NCI-H1930 (cell line): Measurements from ENCODE around the gene SOX9.
"Not testable (repeated sequence)": the region's sequence is repeated elsewhere in the genome, so short reads cannot be mapped to it uniquely, and the experiment has no call there.

Experiments used
- DNase-seq, 2 experiments: peaks; one replicate each; lab custom pipeline; 2025; lab: John Stamatoyannopoulos, UW

Gene SOX9

DNA sequence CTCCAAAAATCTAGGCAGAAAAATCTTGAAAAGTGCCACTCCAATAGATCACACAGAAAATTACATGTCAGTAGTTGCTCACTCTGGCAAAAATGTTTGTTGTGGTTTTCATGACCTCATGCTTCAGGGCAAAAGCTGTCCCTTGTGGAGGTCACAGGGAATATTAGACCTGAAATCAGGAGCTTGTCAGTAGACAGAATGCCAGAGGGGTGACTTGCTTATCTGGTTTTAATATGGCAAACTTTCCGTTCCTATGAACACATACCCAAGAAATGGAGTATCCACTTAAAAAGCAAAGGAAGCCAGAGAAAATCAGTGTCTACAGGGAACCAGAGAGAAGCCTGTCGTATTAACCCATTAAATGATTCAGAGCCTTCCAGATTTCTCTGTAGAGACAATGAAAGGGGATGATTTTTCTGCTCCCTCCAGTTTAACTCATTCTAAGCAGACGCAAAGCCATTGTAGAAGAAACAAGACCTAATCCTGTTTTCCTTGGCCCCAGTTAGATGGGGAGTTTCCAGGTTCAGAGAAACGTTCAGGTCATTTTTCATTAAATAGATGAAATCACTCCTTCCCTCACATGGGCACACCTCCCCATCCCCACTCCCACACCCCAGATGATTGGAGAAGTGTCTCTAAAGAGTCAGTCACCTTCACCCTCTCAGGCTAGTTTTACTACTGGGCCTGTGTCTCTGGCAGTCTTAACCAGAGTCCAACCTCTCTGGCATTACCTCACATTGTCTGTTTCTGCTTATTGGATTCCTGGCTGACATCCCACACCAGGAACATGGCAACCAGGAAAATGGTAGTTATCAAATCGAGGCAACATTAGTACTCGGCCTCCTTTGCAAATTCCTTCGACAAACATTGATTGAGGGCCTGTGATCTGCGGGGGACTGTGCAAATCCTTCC is 6.0 kb downstream of the SOX9 start:
- no peak for DNase-seq

DNA sequence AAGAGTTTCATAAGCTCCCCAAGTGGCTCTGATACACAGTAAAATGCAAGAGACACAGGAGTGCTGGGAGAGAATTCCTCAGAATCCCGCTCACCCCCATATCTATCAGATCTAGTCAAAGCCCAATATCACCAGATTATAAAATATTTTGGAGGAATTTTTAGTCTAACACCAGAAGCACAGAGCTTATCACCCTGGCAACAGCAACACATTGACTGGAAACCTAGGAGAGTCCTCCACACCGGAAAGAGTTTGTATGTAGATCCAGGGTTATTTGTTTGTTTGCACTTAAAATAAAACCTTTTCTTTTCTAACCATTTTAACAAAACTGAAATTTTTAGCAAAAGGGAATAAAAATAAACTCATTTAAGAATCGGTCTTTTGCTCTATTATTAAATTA is 7.2 kb downstream of the SOX9 start:
- DNase-seq, result no peak

DNA sequence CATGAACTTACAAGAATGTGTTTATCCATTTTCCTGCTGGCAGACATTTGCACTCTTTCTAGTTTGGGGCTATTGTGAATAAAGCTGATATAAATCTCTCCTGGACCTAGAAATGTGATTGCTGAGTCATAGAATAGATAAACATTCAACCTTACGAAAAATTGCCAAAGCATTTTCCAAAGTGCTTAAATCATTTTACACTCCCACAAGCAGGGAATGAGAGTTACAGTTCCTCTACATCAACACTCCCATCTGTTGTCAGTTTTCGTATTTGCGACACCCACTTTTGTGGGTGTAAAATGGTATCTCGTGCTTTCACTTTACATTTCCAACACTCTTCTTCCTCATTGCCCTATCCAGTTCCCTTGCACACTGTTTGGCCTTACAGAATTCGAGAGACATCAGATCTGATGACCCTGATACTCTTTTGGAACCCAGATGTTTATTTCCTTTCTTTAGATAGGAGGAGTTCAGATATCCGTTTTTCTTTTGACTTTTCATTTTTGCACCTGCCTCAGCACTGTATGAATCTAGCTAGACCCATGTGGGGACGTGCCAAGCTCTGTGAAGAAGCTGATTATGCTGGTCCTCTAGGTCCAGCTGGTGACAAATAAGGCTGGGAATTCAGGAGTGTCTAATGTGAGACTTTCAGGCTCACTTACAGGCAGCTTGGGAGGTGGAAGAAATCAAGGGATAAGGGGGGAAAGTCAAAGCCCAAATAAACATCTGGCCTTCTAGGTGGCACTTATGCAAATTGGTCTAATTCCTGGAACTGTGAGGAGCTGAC is 14.0 kb downstream of the SOX9 start:
- no peak for DNase-seq

DNA sequence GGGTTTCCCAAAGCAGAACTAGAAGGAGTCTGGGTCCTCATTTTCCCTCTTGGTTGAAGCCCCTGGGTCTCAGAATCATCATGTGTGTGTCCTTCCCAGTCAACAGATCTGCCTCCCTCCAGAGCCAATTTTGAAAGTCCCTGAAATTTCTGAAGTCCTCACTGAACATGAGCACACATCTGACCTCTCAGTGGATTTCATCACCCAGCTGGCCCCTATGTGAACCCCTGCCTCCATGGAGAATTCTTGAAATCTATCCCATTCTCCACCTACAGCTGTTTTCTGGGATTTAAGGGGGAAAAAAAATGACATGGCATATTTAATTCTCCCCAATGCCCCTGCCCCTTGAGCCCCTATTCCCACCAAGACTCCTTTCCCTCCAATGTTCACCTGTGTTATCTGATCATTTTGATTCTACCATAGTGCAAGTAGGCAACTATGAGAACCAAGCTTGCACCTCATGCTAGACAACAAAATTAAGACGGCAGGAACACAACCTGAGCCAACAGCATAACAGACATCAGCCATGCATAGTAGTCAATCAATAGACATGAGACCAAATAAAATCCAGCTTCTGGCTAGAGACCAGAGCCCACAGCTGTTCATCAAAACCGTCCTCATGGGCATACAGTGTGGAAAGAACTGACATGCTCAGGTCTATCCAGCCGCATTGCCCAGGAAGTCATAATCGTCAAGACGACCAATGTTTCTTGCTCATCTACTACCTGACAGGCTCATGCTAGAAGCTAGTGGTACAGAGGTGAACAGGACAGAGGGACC is 14.9 kb downstream of the SOX9 start:
- DNase-seq, result no peak

DNA sequence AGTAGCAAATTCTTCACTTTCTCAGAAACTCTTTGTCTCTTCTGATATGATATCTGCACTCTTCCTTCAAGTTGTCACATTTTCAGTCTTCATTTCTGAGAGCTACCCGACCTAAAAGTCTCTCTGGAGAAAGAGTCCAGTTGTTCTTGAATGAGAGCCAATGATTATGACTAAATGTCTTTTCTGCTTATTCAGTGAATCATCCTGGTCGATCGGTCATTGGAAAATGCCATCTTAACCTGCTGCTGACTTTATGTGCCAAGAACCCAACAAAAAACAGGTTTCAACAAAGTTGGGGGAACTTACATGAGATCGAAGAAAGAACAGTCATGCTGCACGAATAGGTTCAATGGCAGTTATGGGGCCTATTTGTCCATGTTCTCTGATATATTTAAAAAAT is 15.9 kb downstream of the SOX9 start:
- DNase-seq, result no peak

DNA sequence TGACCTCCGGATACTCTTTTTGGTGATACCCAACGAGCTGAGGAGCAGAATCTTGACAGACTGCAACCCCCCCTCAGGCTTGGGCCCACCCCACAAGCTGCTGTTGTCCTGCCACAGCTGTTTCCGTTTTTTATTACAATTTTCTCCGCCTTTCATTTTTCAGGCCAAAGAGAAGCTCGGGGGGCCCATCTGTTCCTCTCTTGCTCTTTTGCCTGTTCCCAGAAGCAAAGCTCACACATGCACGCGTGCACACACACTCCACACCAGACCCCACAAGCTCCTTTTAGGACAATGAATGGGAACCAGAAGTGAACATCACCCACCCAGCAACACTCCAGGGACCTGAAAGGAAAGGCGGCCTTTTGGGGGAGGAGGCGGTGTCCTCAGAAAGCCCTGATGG is 16.3 kb downstream of the SOX9 start:
- no peak for DNase-seq

DNA sequence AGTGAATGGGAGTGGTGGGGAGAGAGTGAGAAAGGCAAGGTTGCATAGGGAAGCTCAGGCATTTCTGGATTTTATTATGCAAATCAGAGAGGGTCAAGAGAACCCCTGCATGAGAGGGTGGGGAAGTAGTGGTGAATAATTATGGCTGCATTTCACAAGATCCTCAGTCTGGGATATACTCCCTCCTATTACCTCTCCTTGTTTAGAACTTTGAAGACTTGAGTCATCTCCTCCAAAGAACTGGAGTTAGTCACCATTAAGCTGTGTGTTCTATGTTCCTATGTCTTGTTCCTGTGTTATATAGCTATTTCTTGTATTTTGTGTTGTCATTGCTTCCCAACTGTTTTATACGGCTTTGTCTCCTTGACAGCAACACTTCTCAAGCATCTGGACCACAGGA is 18.4 kb downstream of the SOX9 start:
- no peak for DNase-seq

DNA sequence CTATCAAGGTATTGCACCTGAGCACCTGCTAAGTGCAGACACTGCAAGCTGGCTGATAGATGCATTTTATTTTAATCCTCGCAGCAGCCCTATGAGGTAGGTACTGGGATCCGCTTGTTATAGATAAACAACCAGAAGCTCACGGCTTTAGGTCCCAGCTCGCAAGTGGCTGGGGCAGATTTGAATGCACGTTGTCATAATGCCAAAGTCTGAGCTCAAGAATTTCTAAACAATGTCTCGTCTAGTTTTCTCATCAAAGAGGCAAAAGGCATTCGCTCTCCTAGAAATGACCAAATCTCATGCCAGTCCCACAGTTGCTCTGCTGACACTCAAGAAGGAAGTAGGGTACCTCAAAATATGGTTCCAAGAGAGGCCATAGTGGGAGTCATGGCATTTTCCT is 20.5 kb downstream of the SOX9 start:
- no peak for DNase-seq

DNA sequence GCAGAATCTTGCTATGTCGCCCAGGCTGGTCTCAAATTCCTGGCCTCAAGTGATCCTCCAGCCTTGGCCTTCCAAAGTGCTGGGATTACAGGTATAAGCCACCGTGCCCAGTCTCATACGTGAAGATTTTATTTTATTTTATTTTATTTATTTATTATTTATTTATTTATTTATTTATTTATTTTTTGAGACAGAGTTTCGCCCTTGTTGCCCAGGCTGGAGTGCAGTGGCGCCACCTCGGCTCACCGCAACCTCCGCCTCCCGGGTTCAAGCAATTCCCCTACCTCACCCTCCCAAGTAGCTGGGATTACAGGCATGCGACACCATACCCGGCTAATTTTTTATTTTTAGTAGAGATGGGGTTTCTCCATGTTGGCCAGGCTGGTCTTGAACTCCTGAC is 21.3 kb downstream of the SOX9 start:
- not testable (repeated sequence) for DNase-seq

DNA sequence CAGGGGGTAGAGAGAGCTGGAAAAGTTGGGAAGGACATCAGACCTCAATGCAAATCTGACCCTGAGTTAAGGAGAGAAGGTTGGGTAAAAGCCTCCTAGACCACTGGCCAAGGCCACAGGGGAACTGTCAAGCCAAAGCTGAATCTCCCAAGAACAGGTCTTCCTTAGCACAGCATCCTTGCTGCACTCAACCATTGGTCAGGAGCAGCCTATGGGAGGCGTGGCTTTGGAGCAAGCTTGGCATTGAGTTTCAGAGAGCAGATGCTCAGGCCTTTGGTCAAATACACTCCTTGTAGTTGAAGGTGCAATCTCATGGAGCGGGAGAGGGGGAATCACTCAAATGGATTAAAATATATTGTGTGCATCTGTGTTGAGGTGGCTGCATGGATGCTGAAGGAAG is 21.8 kb downstream of the SOX9 start:
- DNase-seq, result no peak

DNA sequence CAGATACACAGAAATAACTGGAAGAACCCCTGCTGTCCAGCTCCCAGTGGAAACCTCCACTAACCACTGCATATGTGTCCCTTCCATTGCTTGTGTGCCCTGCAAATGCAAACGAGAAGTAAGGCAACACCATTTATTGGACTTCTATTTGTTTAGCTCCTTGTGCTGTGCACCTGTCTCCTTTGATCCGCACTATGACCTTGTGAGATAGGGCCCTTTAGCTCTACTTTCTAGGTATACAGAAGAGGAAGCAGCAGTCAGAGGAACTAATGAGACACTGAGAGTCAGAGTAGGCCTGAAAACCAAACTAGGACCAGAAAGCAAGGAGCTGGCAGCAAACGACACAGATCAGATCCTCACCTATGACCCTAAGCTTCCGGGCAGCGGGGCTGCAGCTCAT is 22.4 kb downstream of the SOX9 start:
- DNase-seq, result no peak

DNA sequence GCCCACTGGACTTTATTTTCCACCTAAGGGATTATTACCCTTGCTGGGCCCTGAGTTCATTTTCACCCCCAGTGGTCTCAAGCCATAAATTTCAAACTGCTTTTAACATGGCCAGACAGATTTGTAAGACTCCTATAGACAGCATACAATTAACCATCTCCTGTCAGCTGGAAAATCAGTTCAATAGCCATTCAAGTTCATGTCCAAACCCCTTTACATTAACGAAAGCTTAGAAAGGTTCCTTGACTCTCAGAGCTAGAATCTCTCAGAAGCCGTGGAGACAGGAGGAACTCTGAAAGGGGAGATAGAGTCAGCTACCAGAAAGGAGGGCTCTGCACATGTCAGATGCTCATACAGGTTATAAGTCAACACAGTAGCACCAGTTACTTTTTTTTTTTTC is 23.3 kb downstream of the SOX9 start:
- DNase-seq, result no peak

DNA sequence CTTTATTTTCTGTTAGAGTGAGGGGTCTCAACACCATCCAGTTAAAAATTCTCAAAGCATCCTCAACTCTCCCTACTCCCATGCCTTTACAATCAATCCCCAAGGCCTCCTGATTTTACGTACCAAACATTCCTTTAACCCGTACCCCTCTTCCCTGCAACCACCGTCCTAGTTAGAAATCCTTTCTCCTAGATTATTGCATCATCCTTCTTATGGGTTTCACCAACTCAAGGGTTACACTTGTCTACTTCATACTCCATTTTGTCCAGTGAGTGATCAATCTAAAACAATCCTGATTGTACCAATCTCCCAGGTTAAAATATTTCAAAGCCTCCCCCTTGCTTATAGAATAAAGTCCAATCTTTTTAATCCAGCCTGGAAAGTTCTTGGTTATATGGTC is 24.7 kb downstream of the SOX9 start:
- DNase-seq, result no peak

DNA sequence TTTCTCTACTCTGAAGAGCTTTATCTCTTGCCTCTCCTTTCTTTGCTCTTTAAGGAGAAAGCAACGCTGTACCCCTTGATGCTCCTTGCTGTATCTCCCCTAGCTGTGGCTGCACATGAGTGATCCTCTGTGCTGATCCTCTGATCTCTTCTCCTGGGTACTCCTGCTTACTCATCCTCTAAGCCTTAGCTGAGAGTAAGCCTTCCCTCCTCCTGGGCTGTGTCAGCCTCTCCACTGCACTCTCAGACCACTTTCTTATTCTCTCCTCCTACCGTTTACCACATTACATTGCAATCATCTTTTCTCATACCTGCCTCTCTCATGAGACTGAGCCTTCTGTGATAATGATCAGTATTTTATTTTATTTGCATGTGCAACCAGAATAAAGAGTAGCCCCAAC is 25.1 kb downstream of the SOX9 start:
- no peak for DNase-seq

DNA sequence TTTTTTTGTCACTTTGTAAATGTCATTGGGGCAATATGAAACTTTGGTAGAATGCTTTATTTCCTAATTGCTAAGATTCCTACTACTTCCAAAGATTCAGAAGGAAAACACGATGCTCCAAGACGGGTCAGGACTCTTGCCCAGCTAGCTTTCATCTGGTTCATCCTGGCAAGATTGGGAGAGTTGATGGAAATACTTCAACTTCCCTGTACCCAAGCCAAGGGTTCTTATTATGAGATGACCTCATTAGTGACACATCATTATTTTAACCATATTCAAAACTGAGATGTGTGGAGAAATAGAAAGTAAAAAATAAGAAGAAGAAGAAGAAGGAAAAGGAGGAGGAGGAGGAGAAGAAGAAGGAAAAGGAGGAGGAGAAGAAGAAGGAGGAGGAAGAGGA is 25.6 kb downstream of the SOX9 start:
- no peak for DNase-seq

DNA sequence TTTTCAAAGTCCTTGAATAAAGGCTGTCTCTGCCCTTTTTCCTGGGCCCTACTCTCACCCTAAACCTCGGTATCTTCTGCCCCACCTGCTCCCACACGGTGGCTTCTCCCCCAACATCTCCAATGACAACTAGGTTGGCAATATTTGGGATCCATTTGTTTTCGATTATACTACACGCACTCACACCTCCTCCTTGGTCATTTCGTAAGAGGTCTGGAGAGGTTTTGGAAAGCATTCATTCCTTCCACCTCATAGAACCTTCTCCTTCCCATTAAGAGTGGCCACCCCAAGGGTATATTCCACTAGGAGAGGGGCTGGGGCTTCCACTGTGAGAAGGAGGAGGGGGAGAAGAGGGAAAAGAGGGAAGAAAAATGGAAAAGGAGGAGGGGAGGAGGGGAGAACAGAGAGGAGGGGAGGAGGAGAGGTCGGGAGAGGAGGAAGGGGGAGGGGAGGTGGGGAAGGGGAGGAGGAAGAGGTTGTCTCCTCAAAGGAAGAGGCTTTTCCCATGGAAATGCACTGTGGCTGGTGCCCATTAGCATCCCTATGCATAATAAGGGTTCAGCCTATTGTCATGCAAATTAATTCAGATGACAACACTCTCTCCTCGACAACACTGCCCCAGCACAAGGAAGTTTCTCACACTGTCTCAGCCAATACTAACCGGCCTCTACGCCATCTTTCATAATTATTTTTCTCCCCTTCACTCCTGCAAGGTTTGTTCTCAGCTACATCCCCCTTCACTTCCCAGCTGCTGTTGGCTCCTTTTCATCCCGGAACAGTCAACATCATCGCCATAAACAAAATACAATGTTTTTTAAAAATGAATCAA is 30.0 kb downstream of the SOX9 start:
- DNase-seq, result no peak

DNA sequence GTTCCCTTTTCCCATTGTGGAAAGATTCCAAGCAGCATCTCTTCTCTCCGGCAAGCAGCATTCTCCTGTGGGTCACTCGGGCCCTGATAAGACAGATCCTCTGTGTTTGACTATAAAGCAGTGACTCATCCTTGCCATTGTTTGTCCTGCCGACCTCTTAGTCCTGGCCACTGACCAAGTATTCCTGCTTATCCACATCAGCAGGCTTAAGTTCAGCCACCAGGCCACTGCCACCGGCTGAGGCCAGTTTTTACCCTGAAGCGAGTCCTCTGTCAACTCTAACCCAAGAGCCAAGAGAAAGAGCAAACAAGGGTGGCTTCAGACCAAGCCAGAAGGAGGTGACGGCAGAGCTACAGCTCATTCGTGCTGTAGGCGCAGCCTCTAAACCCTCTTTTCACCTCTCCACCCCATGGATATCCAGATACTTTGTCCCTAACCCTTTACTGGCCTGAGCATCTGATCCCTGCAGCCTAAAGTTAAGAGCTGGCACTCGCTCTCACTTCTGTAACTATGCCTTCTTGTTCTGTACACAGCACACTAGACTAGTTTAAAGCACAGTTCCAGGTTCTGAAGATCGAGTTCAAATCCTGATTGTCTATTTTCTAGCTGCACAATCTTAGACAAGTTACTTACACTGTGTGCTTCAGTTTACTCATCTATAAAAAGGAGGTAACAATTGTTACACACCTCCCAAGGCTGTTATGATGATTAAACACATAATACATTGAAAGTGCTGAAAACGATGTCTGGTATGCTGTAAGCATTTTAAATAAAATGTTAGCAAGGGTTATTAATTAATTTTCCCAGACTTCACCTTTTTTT is 31.0 kb downstream of the SOX9 start:
- DNase-seq, result no peak

DNA sequence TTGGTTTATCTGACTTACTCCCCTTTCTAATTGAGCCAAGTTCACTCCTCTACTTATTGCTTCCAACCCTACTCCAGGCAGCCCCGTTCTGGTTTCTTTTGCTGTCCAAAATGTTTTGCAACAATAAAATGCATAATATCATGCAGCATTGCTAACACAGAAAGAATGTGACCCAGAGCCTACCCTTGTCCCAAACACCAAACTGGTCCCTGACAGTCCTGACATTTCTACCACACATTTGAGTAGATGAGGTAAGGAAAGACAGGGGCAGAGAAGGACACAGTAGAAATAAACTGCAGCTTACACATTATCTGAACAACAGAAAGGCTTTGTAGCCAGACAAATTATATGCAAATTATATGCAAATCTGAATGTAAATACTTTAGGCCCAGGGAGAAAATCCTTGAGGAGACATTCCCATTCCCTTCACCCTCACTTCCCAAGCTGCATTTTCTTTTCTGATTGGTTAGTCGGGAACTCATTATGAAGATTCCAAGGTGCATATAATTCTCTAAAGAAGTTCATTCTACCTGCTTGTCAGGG is 31.6 kb downstream of the SOX9 start:
- no peak for DNase-seq

DNA sequence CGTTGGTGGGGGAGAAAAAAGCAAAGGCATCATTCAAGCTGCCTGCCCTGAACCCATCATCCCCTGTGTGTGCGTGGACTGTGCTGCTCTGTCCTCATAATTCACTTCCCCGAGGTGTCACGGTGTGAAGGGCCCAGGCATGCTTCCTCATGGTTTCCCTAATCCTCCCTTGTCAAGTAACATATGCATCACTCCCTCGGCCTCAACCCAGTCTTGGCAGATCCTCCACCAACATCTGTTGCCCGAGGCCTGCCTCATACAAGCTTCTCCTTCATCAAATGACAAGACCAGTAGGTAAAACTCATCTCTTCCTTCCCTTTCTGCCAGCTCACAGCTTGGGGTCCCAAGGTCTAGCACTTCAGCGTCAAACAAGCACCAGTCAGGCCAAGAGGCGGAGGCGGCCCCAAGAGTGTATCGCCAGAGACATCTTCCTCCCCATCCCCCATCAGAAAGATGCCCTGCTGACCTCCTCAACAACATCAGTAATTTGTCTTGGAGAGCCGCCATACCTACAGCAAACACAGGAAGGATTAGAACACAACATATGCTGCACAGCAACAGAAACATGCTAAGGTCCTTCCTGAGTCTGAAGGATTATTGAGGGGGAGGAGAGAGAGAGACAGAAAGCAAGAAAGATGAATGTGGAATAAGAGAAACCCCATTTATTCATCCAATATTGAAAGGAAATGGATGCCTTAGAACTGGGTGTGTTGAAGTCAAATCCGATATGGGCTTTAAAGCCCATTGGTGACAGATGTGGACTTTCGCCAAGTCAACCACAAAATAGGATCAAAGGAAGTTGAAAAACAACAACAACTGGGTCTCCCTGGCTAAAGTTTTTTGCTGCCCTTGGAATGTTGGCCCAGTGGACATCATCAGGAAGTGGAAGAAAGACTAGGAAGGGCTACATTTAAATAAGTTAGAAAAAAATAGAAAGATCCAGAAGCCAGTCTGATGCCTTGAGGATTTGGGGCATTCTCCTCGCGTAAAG is 38.4 kb downstream of the SOX9 start:
- DNase-seq, result no peak
